ENCODE results near the gene CCND1. TPM values are rescaled to one million over a fixed set of nuclear protein-coding genes. Genes with fewer than 3 reads are reported as not detected.

Gene CCND1
- total RNA-seq, 1 experiment from 2014 or later: 91.0 TPM

DNA sequence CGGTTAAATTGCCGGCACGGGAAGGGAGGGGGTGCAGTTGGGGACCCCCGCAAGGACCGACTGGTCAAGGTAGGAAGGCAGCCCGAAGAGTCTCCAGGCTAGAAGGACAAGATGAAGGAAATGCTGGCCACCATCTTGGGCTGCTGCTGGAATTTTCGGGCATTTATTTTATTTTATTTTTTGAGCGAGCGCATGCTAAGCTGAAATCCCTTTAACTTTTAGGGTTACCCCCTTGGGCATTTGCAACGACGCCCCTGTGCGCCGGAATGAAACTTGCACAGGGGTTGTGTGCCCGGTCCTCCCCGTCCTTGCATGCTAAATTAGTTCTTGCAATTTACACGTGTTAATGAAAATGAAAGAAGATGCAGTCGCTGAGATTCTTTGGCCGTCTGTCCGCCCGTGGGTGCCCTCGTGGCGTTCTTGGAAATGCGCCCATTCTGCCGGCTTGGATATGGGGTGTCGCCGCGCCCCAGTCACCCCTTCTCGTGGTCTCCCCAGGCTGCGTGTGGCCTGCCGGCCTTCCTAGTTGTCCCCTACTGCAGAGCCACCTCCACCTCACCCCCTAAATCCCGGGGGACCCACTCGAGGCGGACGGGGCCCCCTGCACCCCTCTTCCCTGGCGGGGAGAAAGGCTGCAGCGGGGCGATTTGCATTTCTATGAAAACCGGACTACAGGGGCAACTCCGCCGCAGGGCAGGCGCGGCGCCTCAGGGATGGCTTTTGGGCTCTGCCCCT is 529 bp upstream of the CCND1 start:
- DNase-seq (ENCODE audit: low read depth): peak; percentile 46

- no peak for DNase-seq (ENCODE audit: low read depth)
Observed at GRCh38 chr11:69641681-69642548, 959 bp downstream of the CCND1 start.

- DNase-seq (ENCODE audit: low read depth): no peak
Observed at GRCh38 chr11:69642549-69642912, 1.6 kb downstream of the CCND1 start.

DNA sequence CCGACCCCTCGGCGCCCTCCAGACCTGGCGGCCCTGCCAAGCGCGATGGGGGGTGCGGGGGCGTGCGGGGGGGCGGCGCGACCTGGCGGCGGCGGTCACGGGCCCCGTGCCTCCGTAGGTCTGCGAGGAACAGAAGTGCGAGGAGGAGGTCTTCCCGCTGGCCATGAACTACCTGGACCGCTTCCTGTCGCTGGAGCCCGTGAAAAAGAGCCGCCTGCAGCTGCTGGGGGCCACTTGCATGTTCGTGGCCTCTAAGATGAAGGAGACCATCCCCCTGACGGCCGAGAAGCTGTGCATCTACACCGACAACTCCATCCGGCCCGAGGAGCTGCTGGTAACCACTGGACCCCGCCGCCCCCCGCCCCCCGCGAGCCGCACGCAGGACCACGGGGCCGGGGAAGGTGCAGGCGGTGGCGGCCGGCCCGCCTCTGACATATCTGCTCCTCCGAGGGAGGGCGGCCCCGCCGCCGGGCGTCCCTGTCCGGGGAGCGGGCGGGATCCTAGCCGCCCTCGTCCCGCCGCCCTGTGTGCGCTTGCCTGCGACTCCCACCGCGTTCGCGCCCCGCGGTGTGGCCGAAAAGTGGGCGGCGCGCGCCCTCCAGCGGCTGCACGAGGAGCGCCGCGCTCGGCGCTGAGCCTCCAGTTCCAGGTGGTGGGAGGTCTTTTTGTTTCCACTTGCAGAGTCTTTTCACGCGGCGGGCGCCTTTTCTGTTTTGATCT is 2.1 kb downstream of the CCND1 start:
- peak; percentile 74 for DNase-seq (ENCODE audit: low read depth)

- DNase-seq (ENCODE audit: low read depth): no peak
Observed at GRCh38 chr11:69643646-69644045, 2.7 kb downstream of the CCND1 start.

- DNase-seq (ENCODE audit: low read depth): peak; percentile 26
Observed at GRCh38 chr11:69644071-69644961, 3.4 kb downstream of the CCND1 start.

- no peak for DNase-seq (ENCODE audit: low read depth)
Observed at GRCh38 chr11:69644962-69645675, 4.2 kb downstream of the CCND1 start.

GRCh38 chr11:69645801-69646492 is 5.0 kb downstream of the CCND1 start:
- DNase-seq (ENCODE audit: low read depth): no peak

- DNase-seq (ENCODE audit: low read depth): no peak
Observed at GRCh38 chr11:69646493-69647389, 5.8 kb downstream of the CCND1 start.

DNA sequence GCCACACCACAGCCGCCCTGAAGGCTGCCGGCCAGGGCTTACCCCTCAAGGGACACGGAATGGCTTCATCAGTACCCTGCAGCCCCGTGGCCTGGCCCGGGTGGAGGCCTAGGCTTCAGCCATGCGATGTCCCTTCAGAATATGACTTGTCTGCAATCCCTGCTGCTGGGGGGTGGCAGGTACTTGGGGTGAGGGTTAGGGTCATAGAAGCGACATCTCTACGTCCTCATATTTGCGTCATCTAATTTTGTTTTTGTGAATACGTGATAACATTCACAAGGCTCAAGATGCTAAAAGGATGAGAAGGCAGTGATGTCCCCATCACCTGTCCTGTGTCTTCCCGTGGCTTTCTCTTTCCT is 6.4 kb downstream of the CCND1 start:
- DNase-seq (ENCODE audit: low read depth): no peak

GRCh38 chr11:69647761-69648497 is 7.0 kb downstream of the CCND1 start:
- DNase-seq (ENCODE audit: low read depth): no peak

- no peak for DNase-seq (ENCODE audit: low read depth)
Observed at GRCh38 chr11:69648679-69649575, 8.0 kb downstream of the CCND1 start.

DNA sequence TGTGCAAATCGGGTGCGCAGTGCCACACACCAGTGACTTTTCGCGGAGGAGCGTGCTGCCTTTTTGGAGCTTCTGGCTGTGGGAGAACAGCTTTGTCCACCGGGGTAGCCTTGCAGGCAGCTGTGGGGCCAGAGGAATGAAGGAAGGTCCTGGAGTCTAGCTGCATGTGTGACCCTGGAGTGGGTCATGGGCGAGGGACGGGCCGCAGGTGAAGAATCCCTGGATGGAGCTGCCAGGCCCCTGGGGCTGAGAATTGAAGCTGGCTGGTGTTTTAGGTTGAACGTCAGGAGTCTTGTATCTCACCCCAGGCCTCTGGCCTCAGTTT is 8.6 kb downstream of the CCND1 start:
- no peak for DNase-seq (ENCODE audit: low read depth)

GRCh38 chr11:69650081-69650831 is 9.3 kb downstream of the CCND1 start:
- DNase-seq (ENCODE audit: low read depth): no peak

DNA sequence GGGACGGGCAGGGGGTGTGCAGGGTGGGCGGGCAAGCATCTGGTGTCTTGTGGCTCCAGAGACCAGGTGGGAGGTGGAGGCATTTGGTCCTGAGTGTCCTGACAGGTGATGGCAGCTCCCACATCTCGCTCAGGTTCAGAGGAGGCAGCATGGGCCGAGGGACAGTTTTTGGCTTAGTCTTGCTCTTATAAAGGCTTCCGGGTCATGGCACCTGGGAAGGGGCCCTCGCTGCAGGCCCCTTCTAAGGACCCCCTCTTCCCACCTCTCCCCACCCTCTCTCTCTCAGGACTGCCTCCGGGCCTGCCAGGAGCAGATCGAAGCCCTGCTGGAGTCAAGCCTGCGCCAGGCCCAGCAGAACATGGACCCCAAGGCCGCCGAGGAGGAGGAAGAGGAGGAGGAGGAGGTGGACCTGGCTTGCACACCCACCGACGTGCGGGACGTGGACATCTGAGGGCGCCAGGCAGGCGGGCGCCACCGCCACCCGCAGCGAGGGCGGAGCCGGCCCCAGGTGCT is 9.9 kb downstream of the CCND1 start:
- no peak for DNase-seq (ENCODE audit: low read depth)

DNA sequence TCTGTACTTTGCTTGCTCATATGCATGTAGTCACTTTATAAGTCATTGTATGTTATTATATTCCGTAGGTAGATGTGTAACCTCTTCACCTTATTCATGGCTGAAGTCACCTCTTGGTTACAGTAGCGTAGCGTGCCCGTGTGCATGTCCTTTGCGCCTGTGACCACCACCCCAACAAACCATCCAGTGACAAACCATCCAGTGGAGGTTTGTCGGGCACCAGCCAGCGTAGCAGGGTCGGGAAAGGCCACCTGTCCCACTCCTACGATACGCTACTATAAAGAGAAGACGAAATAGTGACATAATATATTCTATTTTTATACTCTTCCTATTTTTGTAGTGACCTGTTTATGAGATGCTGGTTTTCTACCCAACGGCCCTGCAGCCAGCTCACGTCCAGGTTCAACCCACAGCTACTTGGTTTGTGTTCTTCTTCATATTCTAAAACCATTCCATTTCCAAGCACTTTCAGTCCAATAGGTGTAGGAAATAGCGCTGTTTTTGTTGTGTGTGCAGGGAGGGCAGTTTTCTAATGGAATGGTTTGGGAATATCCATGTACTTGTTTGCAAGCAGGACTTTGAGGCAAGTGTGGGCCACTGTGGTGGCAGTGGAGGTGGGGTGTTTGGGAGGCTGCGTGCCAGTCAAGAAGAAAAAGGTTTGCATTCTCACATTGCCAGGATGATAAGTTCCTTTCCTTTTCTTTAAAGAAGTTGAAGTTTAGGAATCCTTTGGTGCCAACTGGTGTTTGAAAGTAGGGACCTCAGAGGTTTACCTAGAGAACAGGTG is 11.1 kb downstream of the CCND1 start:
- no peak for DNase-seq (ENCODE audit: low read depth)
